ENCODE data around the gene UBXN11.

DNA sequence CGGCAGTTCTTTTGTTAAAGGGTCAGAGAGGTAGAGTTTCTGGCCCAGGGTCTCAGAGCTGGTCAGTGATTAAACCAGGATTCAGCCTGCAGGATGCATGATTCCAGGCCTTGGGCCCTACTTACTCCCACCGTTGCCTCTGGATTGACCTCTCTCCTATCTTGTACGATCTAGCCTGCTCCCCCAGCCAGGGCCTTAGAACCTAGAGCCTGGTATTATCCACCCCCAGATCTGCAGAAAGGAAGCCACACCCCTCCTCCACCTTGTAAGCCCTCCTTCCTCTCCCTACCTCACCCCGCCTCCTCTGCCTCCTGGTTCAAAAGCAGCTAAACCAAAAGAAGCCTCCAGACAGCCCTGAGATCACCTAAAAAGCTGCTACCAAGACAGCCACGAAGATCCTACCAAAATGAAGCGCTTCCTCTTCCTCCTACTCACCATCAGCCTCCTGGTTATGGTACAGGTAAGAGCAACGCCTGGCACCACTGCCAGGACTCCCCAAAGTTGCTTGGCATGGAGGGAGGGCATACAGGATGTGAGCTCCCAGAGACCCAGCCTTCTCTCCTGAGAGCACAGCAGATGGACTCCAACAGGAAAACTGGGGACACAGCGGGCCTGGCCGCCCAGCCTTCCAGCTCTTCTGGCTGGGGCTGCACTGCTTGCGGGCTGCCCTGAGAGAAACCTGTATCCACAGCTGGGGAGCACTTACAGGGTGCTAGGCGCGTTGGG is 11.3 kb upstream of the UBXN11 start, which contains the start of gene CD52:
- TF ChIP-seq CTCF (IDR thresholded peaks at IDR 0.05) (no peak), POLR2A (IDR thresholded peaks at IDR 0.05) (no peak)

Data from tibial nerve (tissue), 3 donors.